ENCODE results near the gene PTAR1.

PTAR1 gene

DNA sequence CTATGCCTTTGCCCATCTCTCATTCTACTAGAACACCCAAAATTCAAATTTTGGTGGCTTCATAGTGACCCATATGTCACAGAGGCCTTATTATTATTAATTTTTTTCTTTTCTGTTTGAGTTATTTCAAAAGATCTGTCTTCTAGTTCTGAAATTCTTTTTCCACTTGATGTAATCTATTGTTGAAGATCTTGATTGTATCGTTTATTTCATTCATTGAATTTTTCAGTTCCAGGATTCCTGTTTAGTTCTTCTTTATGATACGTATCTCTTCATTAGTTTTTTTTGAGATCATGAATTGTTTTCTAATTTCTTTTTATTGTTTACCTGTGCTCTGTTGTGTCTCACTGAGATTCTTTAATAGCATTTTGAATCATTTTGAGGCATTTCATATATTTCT, 63.0 kb downstream of the PTAR1 start:
- TF ChIP-seq, protein P1, sequence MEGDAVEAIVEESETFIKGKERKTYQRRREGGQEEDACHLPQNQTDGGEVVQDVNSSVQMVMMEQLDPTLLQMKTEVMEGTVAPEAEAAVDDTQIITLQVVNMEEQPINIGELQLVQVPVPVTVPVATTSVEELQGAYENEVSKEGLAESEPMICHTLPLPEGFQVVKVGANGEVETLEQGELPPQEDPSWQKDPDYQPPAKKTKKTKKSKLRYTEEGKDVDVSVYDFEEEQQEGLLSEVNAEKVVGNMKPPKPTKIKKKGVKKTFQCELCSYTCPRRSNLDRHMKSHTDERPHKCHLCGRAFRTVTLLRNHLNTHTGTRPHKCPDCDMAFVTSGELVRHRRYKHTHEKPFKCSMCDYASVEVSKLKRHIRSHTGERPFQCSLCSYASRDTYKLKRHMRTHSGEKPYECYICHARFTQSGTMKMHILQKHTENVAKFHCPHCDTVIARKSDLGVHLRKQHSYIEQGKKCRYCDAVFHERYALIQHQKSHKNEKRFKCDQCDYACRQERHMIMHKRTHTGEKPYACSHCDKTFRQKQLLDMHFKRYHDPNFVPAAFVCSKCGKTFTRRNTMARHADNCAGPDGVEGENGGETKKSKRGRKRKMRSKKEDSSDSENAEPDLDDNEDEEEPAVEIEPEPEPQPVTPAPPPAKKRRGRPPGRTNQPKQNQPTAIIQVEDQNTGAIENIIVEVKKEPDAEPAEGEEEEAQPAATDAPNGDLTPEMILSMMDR (IDR thresholded peaks at IDR 0.05; ENCODE audit: insufficient read depth, low read depth, low read length, missing control alignments), result no peak
- DNase-seq (ENCODE audit: low read depth), result no peak
- no peak overlapping the region for H3K4me3 ChIP-seq (ENCODE audit: low read length)

DNA sequence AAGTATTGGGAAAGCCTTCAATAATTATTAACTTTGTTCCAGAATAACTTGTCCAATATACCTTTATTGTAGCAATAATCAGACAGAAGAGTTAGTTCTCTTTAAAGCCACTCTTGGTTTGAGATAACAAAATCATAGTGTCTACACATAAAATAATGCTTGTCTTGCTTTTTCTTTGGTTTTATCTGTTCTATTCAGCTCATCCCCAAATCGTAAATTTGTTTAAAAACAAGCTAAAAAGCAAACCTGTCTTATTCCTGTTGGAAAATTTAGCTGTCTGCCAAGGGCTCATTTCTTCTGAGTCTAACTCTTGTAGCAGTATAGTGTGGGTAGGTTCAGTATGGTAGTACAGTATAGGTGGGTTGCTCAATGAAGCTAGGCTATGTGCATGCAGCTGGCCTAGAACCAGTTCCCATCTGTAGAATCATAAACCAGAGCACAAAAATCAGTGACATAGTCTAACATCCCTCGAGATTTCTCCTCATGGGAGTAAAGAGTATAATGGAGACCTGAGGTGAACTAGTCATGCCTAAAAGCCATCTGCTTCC, 69.7 kb downstream of the PTAR1 start:
- H3K4me3 ChIP-seq (ENCODE audit: low read length), result no peak overlapping the region
- TF ChIP-seq, protein P1 (IDR thresholded peaks at IDR 0.05; ENCODE audit: insufficient read depth, low read depth, low read length, missing control alignments), result no peak
- no peak for DNase-seq (ENCODE audit: low read depth)

GRCh38 chr9:69683927-69684326, 75.9 kb downstream of the PTAR1 start:
- TF ChIP-seq, protein P1 (IDR thresholded peaks at IDR 0.05; ENCODE audit: insufficient read depth, low read depth, low read length, missing control alignments), result no peak
- no peak overlapping the region for H3K4me3 ChIP-seq (ENCODE audit: low read length)
- no peak for DNase-seq (ENCODE audit: low read depth)

- H3K4me3 ChIP-seq (ENCODE audit: low read length), result no peak overlapping the region
- peak; percentile 49 for DNase-seq (ENCODE audit: low read depth)
- TF ChIP-seq, protein P1 (IDR thresholded peaks at IDR 0.05; ENCODE audit: insufficient read depth, low read depth, low read length, missing control alignments), result no peak
Measured at GRCh38 chr9:69678843-69679538, 80.8 kb downstream of the PTAR1 start.

- DNase-seq (ENCODE audit: low read depth), result no peak
- TF ChIP-seq, protein P1 (IDR thresholded peaks at IDR 0.05; ENCODE audit: insufficient read depth, low read depth, low read length, missing control alignments), result no peak
- H3K4me3 ChIP-seq (ENCODE audit: low read length), result no peak overlapping the region
Measured at GRCh38 chr9:69677931-69678330, 81.9 kb downstream of the PTAR1 start.

DNA sequence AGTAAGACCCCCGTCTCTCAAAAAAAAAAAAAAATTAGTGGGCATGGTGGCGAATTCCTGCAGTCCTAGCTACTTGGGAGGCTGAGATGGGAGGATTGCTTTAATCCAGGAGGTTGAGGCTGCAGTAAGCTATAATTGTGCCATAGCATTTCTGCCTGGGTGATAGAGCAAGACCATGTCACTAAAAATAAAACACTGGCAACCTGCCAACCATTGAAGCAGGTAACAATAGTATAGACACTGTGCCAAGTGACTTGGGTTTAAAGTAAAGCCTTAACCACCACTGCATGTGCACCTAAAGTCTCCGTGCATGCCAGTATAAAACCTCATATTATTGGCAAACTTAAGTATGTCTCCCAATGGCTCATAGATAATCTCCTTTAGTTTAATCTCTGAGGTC, 84.2 kb downstream of the PTAR1 start:
- no peak overlapping the region for H3K4me3 ChIP-seq (ENCODE audit: low read length)
- TF ChIP-seq, protein P1 (IDR thresholded peaks at IDR 0.05; ENCODE audit: insufficient read depth, low read depth, low read length, missing control alignments), result no peak
- DNase-seq (ENCODE audit: low read depth), result no peak
